Measurements from ENCODE around the gene GIMAP6.

The GIMAP6 gene

GRCh38 chr7:150641854-150642253 lies 9.7 kb upstream of the GIMAP6 start:
- no peak for DNase-seq (ENCODE audit: low spot score)
- ChIA-PET CTCF (no interaction called here), POLR2A (ENCODE audit: low non-redundant PET) (no interaction called here)
- H3K27ac ChIP-seq = no peak overlapping the region
- no peak for TF ChIP-seq CTCF (conservative IDR thresholded peaks at IDR 0.05; ENCODE audit: low read depth)

- no peak overlapping the region for H3K27ac ChIP-seq
- CTCF ChIA-PET = no interaction called here
- POLR2A ChIA-PET (ENCODE audit: low non-redundant PET) = no interaction called here
- no peak for TF ChIP-seq CTCF (conservative IDR thresholded peaks at IDR 0.05; ENCODE audit: low read depth)
- no peak for DNase-seq (ENCODE audit: low spot score)
Measured at GRCh38 chr7:150633926-150634325, 1.7 kb upstream of the GIMAP6 start.

- DNase-seq (ENCODE audit: low spot score) = no peak
- ChIA-PET CTCF (no interaction called here), POLR2A (ENCODE audit: low non-redundant PET) (no interaction called here)
- no peak for TF ChIP-seq CTCF (conservative IDR thresholded peaks at IDR 0.05; ENCODE audit: low read depth)
- H3K27ac ChIP-seq = no peak overlapping the region
Measured at GRCh38 chr7:150631084-150631826, 930 bp downstream of the GIMAP6 start.

- no peak for TF ChIP-seq CTCF (conservative IDR thresholded peaks at IDR 0.05; ENCODE audit: low read depth)
- ChIA-PET POLR2A (ENCODE audit: low non-redundant PET) (no interaction called here), CTCF (no interaction called here)
- no peak for DNase-seq (ENCODE audit: low spot score)
- H3K27ac ChIP-seq = no peak overlapping the region
Measured at GRCh38 chr7:150629347-150629746, 2.8 kb downstream of the GIMAP6 start.

GRCh38 chr7:150627959-150628358 lies 4.2 kb downstream of the GIMAP6 start:
- DNase-seq (ENCODE audit: low spot score) = no peak
- H3K27ac ChIP-seq = no peak overlapping the region
- TF ChIP-seq CTCF (conservative IDR thresholded peaks at IDR 0.05; ENCODE audit: low read depth) = no peak
- ChIA-PET POLR2A (ENCODE audit: low non-redundant PET) (no interaction called here), CTCF (no interaction called here)

- CTCF ChIA-PET = no interaction called here
- POLR2A ChIA-PET (ENCODE audit: low non-redundant PET) = no interaction called here
- TF ChIP-seq CTCF (conservative IDR thresholded peaks at IDR 0.05; ENCODE audit: low read depth) = no peak
- H3K27ac ChIP-seq = no peak overlapping the region
- no peak for DNase-seq (ENCODE audit: low spot score)
Measured at GRCh38 chr7:150626696-150627095, 5.5 kb downstream of the GIMAP6 start.

Measured in RWPE1 (cell line).